ENCODE measurements around the gene INPP5D. TPM values are rescaled to one million over a fixed set of nuclear protein-coding genes. Genes with fewer than 3 reads are reported as not detected.

The INPP5D gene
- total and polyA plus RNA-seq, 2 of the 13 experiments (the other 11 are each of a cell fraction or from before 2014, with no cell fraction given), result 16.7 to 18.0 TPM

- no peaks in the 10 kb centered on the region for H3K9me3 ChIP-seq (ENCODE audit: low read length)
- no peaks in the 10 kb centered on the region for H3K79me2 ChIP-seq (ENCODE audit: insufficient read depth, low read length)
- FAIRE-seq (no peak), ATAC-seq (no peak), DNase-seq (ENCODE audit: low spot score) (no peak)
- H3K4me3 ChIP-seq (replicated peaks in 1 of 3; ENCODE audit: insufficient read depth in 1 of 3, low read depth in 2 of 3, low read length in 3 of 3), result no peak overlapping the region
- in situ Hi-C loops (cut with HindIII; ENCODE audit: extremely low pct_ligation_motif_present, low pct_unique_long_range_greater_than_20kb) (no loop called here), intact Hi-C loops (cut with micrococcal nuclease; ENCODE audit: unreplicated experiment) (no loop called here)
- peaks cover 30% of the 10 kb centered on the region for H3K4me1 ChIP-seq (ENCODE audit: insufficient read depth, low read length)
- no peak overlapping the region for H3K27ac ChIP-seq (ENCODE audit: extremely low read length, insufficient read depth, low read length)
- no peak overlapping the region for H2AFZ ChIP-seq (ENCODE audit: low read length)
- peaks cover 0 to 4% of the 10 kb centered on the region in 2 experiments; a peak in 2 of 5 replicates for H3K36me3 ChIP-seq (replicated peaks in 1 of 2; ENCODE audit: control insufficient read depth in 1 of 2, insufficient read depth in 2 of 2, low read length in 2 of 2)
- ChIA-PET CTCF (ENCODE audit: low intra/inter-chr PET ratio, low total read pairs) (no interaction called here), POLR2A (no interaction called here)
- peaks cover 0 to 5% of the 10 kb centered on the region in 2 experiments; a peak in 1 of 5 replicates for H3K27me3 ChIP-seq (ENCODE audit: control insufficient read depth in 1 of 2, insufficient read depth in 2 of 2, low read length in 2 of 2)
- WGBS (ENCODE audit: low lambda C conversion rate), result 72% methylated on average over 8 of the region's 8 CpGs
- no TSS peak for BruUV-seq (replicated peaks)
- H3K4me2 ChIP-seq (ENCODE audit: low read depth, low read length), result no peak overlapping the region
- no peak overlapping the region for H3K9ac ChIP-seq (ENCODE audit: insufficient read depth, low read depth, low read length)
- no peaks in the 10 kb centered on the region for H4K20me1 ChIP-seq (ENCODE audit: insufficient read depth, low read length)
- TF ChIP-seq GABPB1 (CRISPR knock-in tag; IDR thresholded peaks at IDR 0.05), result no peak
- no peak for TF ChIP-seq ZNF704 (CRISPR knock-in tag; IDR thresholded peaks at IDR 0.05; ENCODE audit: borderline replicate concordance)
- no peak for TF ChIP-seq STAG1 (CRISPR knock-in tag; IDR thresholded peaks at IDR 0.05)
- TF ChIP-seq ZEB1 (IDR thresholded peaks at IDR 0.05; ENCODE audit: insufficient replicate concordance, low read depth), result no peak
- TF ChIP-seq ATF1 (CRISPR knock-in tag; IDR thresholded peaks at IDR 0.05), result no peak
- TF ChIP-seq ZBTB3 (CRISPR knock-in tag; IDR thresholded peaks at IDR 0.05; ENCODE audit: borderline replicate concordance, low read depth), result no peak
- no peak for TF ChIP-seq PHF8 (CRISPR knock-in tag; IDR thresholded peaks at IDR 0.05)
- no peak for TF ChIP-seq ZGPAT (CRISPR knock-in tag; IDR thresholded peaks at IDR 0.05)
- no peak for TF ChIP-seq ZNF609 (CRISPR knock-in tag; IDR thresholded peaks at IDR 0.05; ENCODE audit: borderline replicate concordance)
- TF ChIP-seq PAWR (CRISPR knock-in tag; IDR thresholded peaks at IDR 0.05; ENCODE audit: borderline replicate concordance), result no peak
- TF ChIP-seq ZNF816 (CRISPR knock-in tag; IDR thresholded peaks at IDR 0.05; ENCODE audit: borderline replicate concordance), result no peak
- no peak for TF ChIP-seq EHMT2 (IDR thresholded peaks at IDR 0.05; ENCODE audit: borderline replicate concordance, low read depth, low read length)
- TF ChIP-seq SRSF4 (IDR thresholded peaks at IDR 0.05; ENCODE audit: low read depth, low read length, poor library complexity, severe bottlenecking), result no peak
- no peak for TF ChIP-seq SNAPC2 (CRISPR knock-in tag; IDR thresholded peaks at IDR 0.05)
- TF ChIP-seq ZNF224 (CRISPR knock-in tag; IDR thresholded peaks at IDR 0.05), result no peak
- TF ChIP-seq HDAC2 (CRISPR knock-in tag; IDR thresholded peaks at IDR 0.05), result no peak
- TF ChIP-seq ZNF460 (CRISPR knock-in tag; IDR thresholded peaks at IDR 0.05; ENCODE audit: borderline replicate concordance), result no peak
- TF ChIP-seq ZNF678 (CRISPR knock-in tag; IDR thresholded peaks at IDR 0.05), result no peak
These were observed 150.1 kb downstream of the INPP5D start for GRCh38 chr2:233210281-233210680.
